ENCODE measurements around the gene PRKCZ. TPM values are rescaled to one million over a fixed set of nuclear protein-coding genes. Genes with fewer than 3 reads are reported as not detected.

Gene PRKCZ
- total RNA-seq, 1 experiment from 2014 or later, result 45.9 TPM

GRCh38 chr1:2065699-2066098 is 15.5 kb downstream of the PRKCZ start:
- H3K9me3 Mint-ChIP-seq (ENCODE audit: unreplicated experiment), result no peaks in the 10 kb centered on the region
- H3K27me3 Mint-ChIP-seq (ENCODE audit: insufficient read depth, unreplicated experiment), result no peaks in the 10 kb centered on the region
- Histone ChIP-seq H3K36me3 (ENCODE audit: control insufficient read depth, insufficient read depth, low read length) (no peaks in the 10 kb centered on the region), H3K4me1 (no peaks in the 10 kb centered on the region), H3K27me3 (replicated peaks; ENCODE audit: control insufficient read depth, insufficient read depth, low read length) (no peaks in the 10 kb centered on the region), H3K9me3 (no peaks in the 10 kb centered on the region), H3K4me3 (ENCODE audit: low read depth, low read length) (no peak overlapping the region)
- no peak for DNase-seq
- intact Hi-C loops (cut with micrococcal nuclease; ENCODE audit: unreplicated experiment), result no loop called here
- ChIA-PET POLR2A (no interaction called here), CTCF (no interaction called here)
- TF ChIP-seq CTCF (IDR thresholded peaks at IDR 0.05; ENCODE audit: insufficient read depth in 1 of 2, low read depth in 1 of 2, low read length in 1 of 2, severe bottlenecking in 1 of 2, unreplicated experiment in 1 of 2), result no peak
- H3K4me3 Mint-ChIP-seq (ENCODE audit: unreplicated experiment), result no peak overlapping the region
- no TSS peak for BruUV-seq (replicated peaks)
- no peaks in the 10 kb centered on the region for H3K4me1 Mint-ChIP-seq (ENCODE audit: low read depth, unreplicated experiment)
- H3K27ac Mint-ChIP-seq (ENCODE audit: unreplicated experiment), result no peak overlapping the region
- H3K36me3 Mint-ChIP-seq (ENCODE audit: insufficient read depth, unreplicated experiment), result peaks cover 35% of the 10 kb centered on the region

GRCh38 chr1:2067393-2067792 is 17.2 kb downstream of the PRKCZ start:
- Histone ChIP-seq H3K4me3 (ENCODE audit: low read depth, low read length) (no peak overlapping the region), H3K27me3 (replicated peaks; ENCODE audit: control insufficient read depth, insufficient read depth, low read length) (no peaks in the 10 kb centered on the region), H3K36me3 (ENCODE audit: control insufficient read depth, insufficient read depth, low read length) (peaks cover 3% of the 10 kb centered on the region; the same call in 1 of the 2 replicates), H3K9me3 (no peaks in the 10 kb centered on the region), H3K4me1 (no peaks in the 10 kb centered on the region)
- no peaks in the 10 kb centered on the region for H3K27me3 Mint-ChIP-seq (ENCODE audit: insufficient read depth, unreplicated experiment)
- H3K36me3 Mint-ChIP-seq (ENCODE audit: insufficient read depth, unreplicated experiment), result peaks cover 27% of the 10 kb centered on the region
- H3K4me3 Mint-ChIP-seq (ENCODE audit: unreplicated experiment), result no peak overlapping the region
- H3K9me3 Mint-ChIP-seq (ENCODE audit: unreplicated experiment), result no peaks in the 10 kb centered on the region
- no TSS peak for BruUV-seq (replicated peaks)
- no peak for TF ChIP-seq CTCF (IDR thresholded peaks at IDR 0.05; ENCODE audit: insufficient read depth in 1 of 2, low read depth in 1 of 2, low read length in 1 of 2, severe bottlenecking in 1 of 2, unreplicated experiment in 1 of 2)
- intact Hi-C loops (cut with micrococcal nuclease; ENCODE audit: unreplicated experiment), result no loop called here
- DNase-seq, result no peak
- ChIA-PET POLR2A (no interaction called here), CTCF (no interaction called here)
- H3K4me1 Mint-ChIP-seq (ENCODE audit: low read depth, unreplicated experiment), result no peaks in the 10 kb centered on the region
- H3K27ac Mint-ChIP-seq (ENCODE audit: unreplicated experiment), result no peak overlapping the region

- POLR2A ChIA-PET, result no interaction called here
- Histone ChIP-seq H3K4me3 (ENCODE audit: low read depth, low read length) (no peak overlapping the region), H3K27me3 (replicated peaks; ENCODE audit: control insufficient read depth, insufficient read depth, low read length) (no peaks in the 10 kb centered on the region), H3K36me3 (ENCODE audit: control insufficient read depth, insufficient read depth, low read length) (peaks cover 3% of the 10 kb centered on the region; the same call in 1 of the 2 replicates), H3K9me3 (no peaks in the 10 kb centered on the region), H3K4me1 (no peaks in the 10 kb centered on the region)
- CTCF ChIA-PET, result no interaction called here
- TF ChIP-seq CTCF (IDR thresholded peaks at IDR 0.05; ENCODE audit: insufficient read depth in 1 of 2, low read depth in 1 of 2, low read length in 1 of 2, severe bottlenecking in 1 of 2, unreplicated experiment in 1 of 2), result no peak
- no TSS peak for BruUV-seq (replicated peaks)
- H3K4me3 Mint-ChIP-seq (ENCODE audit: unreplicated experiment), result no peak overlapping the region
- no peak overlapping the region for H3K27ac Mint-ChIP-seq (ENCODE audit: unreplicated experiment)
- no peaks in the 10 kb centered on the region for H3K4me1 Mint-ChIP-seq (ENCODE audit: low read depth, unreplicated experiment)
- H3K36me3 Mint-ChIP-seq (ENCODE audit: insufficient read depth, unreplicated experiment), result peaks cover 21% of the 10 kb centered on the region
- DNase-seq, result no peak
- intact Hi-C loops (cut with micrococcal nuclease; ENCODE audit: unreplicated experiment), result no loop called here
- H3K9me3 Mint-ChIP-seq (ENCODE audit: unreplicated experiment), result no peaks in the 10 kb centered on the region
- H3K27me3 Mint-ChIP-seq (ENCODE audit: insufficient read depth, unreplicated experiment), result no peaks in the 10 kb centered on the region
Observed at GRCh38 chr1:2067981-2068380, 17.8 kb downstream of the PRKCZ start.
